Measurements from ENCODE around the gene TMPRSS6. TPM values are rescaled to one million over a fixed set of nuclear protein-coding genes. Genes with fewer than 3 reads are reported as not detected.

TMPRSS6 gene
- polyA plus RNA-seq, 3 donors: not detected

DNA sequence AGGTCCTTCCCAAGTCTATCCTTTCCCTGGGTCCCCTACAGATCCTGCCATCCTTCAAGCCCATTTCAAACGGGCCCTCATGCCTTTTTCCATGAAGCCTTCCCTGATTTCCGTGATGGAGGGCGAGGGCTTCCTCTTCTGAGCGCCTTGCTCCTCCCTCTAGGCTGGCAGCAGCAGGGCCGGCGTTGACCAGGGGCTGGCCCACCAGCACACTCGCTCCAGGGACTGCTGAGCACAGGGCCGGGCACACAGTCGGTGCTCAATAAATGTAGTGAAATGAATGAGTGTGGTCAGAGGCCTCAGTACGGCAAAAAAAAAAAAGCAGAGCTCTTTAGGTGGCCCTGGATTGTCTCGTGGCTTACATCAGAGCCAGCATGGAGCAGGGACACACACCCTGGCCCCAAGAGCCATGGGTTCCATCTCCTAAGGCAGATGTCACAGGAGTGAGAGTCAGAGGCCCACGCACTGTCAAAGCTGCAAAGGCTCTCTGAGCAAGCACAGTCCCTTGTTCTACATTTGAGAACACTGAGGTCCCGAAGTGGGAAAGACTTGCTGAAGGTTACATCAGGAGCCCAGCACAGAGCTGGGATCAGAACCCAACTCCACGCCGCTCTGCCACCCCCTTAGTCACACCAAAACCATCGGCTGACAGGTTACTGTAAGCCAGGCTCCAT, 37.1 kb upstream of the TMPRSS6 start:
- no peak for DNase-seq
- intact Hi-C loops (cut with micrococcal nuclease): no loop called here
- no peaks in the 10 kb centered on the region for H3K79me2 ChIP-seq (ENCODE audit: insufficient read depth, low read length)
- H3K36me3 Mint-ChIP-seq: no peaks in the 10 kb centered on the region
- no peak overlapping the region for H3K4me3 ChIP-seq (replicated peaks in 1 of 3; ENCODE audit: low read depth in 2 of 3, low read length in 3 of 3)
- TF ChIP-seq CTCF (IDR thresholded peaks at IDR 0.05): no peak
- no peak overlapping the region for H3K4me2 ChIP-seq (replicated peaks; ENCODE audit: extremely low read depth, low read length, poor library complexity, severe bottlenecking)
- no peaks in the 10 kb centered on the region for H3K9me3 ChIP-seq (replicated peaks in 1 of 2; ENCODE audit: control insufficient read depth in 1 of 2, insufficient read depth in 1 of 2, low read length in 2 of 2)
- no peaks in the 10 kb centered on the region for H3K36me3 ChIP-seq (replicated peaks in 1 of 2; ENCODE audit: control insufficient read depth in 1 of 2, insufficient read depth in 2 of 2, low read length in 2 of 2)
- peaks cover 8 to 14% (median 11%) of the 10 kb centered on the region in 3 donors for H3K27me3 Mint-ChIP-seq (ENCODE audit: low read depth in 3 of 3)
- H3K4me1 Mint-ChIP-seq: peaks cover 3% of the 10 kb centered on the region
- no peaks in the 10 kb centered on the region for H4K20me1 ChIP-seq (ENCODE audit: insufficient read depth, low read length)
- no peak overlapping the region for H2AFZ ChIP-seq (ENCODE audit: insufficient read depth, low read depth, low read length, poor library complexity, severe bottlenecking)
- no peak overlapping the region for H3K27ac ChIP-seq (ENCODE audit: low read depth in 1 of 2, low read length in 2 of 2)
- no peak overlapping the region for H3K9ac ChIP-seq (ENCODE audit: insufficient read depth, low read length, poor library complexity, severe bottlenecking)
- H3K27ac Mint-ChIP-seq: peak overlapping the region in 1 of 7 donors; percentile 42
- peak overlapping the region in 1 of 2 donors; percentile 45 for H3K4me3 Mint-ChIP-seq
- WGBS (ENCODE audit: insufficient coverage): 84% methylated on average over 15 of the region's 16 CpGs
- peaks cover 0 to 6% (median 0%) of the 10 kb centered on the region in 7 donors for H3K9me3 Mint-ChIP-seq
- no peaks in the 10 kb centered on the region for H3K27me3 ChIP-seq (ENCODE audit: control insufficient read depth in 2 of 2, insufficient read depth in 2 of 2, low read length in 2 of 2)
- H3K4me1 ChIP-seq (ENCODE audit: control insufficient read depth in 1 of 2, insufficient read depth in 2 of 2, low read length in 2 of 2): no peaks in the 10 kb centered on the region

- H3K4me2 ChIP-seq (replicated peaks; ENCODE audit: extremely low read depth, low read length, poor library complexity, severe bottlenecking): no peak overlapping the region
- H3K4me3 Mint-ChIP-seq: peak overlapping the region in 1 of 2 donors; percentile 39
- intact Hi-C loops (cut with micrococcal nuclease): no loop called here
Measured at GRCh38 chr22:37146051-37146385, 36.5 kb upstream of the TMPRSS6 start.

More at GRCh38 chr22:37146051-37146385, 36.5 kb upstream of the TMPRSS6 start:
- peaks cover 8 to 14% (median 11%) of the 10 kb centered on the region in 3 donors for H3K27me3 Mint-ChIP-seq (ENCODE audit: low read depth in 3 of 3)
- Histone ChIP-seq H3K79me2 (ENCODE audit: insufficient read depth, low read length) (no peaks in the 10 kb centered on the region), H2AFZ (ENCODE audit: insufficient read depth, low read depth, low read length, poor library complexity, severe bottlenecking) (no peak overlapping the region), H3K27ac (ENCODE audit: low read depth in 1 of 2, low read length in 2 of 2) (no peak overlapping the region), H3K4me1 (ENCODE audit: control insufficient read depth in 1 of 2, insufficient read depth in 2 of 2, low read length in 2 of 2) (no peaks in the 10 kb centered on the region), H4K20me1 (ENCODE audit: insufficient read depth, low read length) (no peaks in the 10 kb centered on the region), H3K27me3 (ENCODE audit: control insufficient read depth in 2 of 2, insufficient read depth in 2 of 2, low read length in 2 of 2) (no peaks in the 10 kb centered on the region), H3K4me3 (replicated peaks in 1 of 3; ENCODE audit: low read depth in 2 of 3, low read length in 3 of 3) (no peak overlapping the region), H3K36me3 (replicated peaks in 1 of 2; ENCODE audit: control insufficient read depth in 1 of 2, insufficient read depth in 2 of 2, low read length in 2 of 2) (no peaks in the 10 kb centered on the region), H3K9ac (ENCODE audit: insufficient read depth, low read length, poor library complexity, severe bottlenecking) (no peak overlapping the region), H3K9me3 (replicated peaks in 1 of 2; ENCODE audit: control insufficient read depth in 1 of 2, insufficient read depth in 1 of 2, low read length in 2 of 2) (no peaks in the 10 kb centered on the region)
- TF ChIP-seq CTCF (IDR thresholded peaks at IDR 0.05): no peak
- peaks cover 0 to 6% (median 0%) of the 10 kb centered on the region in 7 donors for H3K9me3 Mint-ChIP-seq
- DNase-seq: no peak
- H3K4me1 Mint-ChIP-seq: no peaks in the 10 kb centered on the region
- H3K27ac Mint-ChIP-seq: no peak overlapping the region
- H3K36me3 Mint-ChIP-seq: no peaks in the 10 kb centered on the region
- WGBS (ENCODE audit: insufficient coverage): 76% methylated on average over 4 of the region's 6 CpGs

Measured in CD14-positive monocyte (primary cell).